Measurements from ENCODE around the gene RNF181.
"Not testable (repeated sequence)": the region's sequence is repeated elsewhere in the genome, so short reads cannot be mapped to it uniquely, and the experiment has no call there.

Gene RNF181

DNA sequence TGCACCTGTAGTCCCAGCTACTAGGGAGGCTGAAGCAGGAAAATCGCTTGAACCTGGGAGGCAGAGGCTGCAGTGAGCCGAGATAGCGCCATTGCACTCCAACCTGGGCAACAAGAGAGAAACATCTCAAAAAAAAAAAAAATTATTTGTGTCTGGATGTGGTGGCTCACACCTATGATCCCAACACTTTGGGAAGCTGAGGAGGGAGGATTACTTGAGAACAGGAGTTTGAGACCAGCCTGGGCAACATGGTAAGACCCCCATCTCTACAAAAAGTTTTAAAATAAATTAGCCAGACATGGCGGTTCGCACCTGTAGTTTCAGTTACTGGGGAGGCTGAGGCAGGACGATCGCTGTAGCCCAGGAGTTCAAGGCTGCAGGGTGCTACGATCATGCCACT, 19.8 kb upstream of the RNF181 start:
- DNase-seq (ENCODE audit: extremely low spot score, insufficient read length, low read depth) (no peak), FAIRE-seq (no peak)

DNA sequence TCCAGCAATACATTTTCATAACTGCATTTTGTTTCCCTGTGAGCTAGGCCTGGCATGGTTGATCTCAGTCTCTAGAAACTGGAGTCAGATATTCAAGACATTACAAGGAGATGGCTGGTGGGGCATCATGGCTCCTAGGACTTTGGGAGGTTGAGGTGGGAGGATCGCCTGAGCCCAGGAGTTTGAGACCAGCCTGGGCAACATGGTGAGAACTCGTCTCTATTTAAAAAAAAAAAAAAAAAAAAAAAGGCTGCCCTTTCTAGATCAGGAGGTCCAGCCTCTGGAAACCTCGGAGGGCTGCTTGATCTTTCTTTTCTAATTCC, 18.5 kb upstream of the RNF181 start:
- DNase-seq (ENCODE audit: extremely low spot score, insufficient read length, low read depth), result no peak
- FAIRE-seq, result no peak

DNA sequence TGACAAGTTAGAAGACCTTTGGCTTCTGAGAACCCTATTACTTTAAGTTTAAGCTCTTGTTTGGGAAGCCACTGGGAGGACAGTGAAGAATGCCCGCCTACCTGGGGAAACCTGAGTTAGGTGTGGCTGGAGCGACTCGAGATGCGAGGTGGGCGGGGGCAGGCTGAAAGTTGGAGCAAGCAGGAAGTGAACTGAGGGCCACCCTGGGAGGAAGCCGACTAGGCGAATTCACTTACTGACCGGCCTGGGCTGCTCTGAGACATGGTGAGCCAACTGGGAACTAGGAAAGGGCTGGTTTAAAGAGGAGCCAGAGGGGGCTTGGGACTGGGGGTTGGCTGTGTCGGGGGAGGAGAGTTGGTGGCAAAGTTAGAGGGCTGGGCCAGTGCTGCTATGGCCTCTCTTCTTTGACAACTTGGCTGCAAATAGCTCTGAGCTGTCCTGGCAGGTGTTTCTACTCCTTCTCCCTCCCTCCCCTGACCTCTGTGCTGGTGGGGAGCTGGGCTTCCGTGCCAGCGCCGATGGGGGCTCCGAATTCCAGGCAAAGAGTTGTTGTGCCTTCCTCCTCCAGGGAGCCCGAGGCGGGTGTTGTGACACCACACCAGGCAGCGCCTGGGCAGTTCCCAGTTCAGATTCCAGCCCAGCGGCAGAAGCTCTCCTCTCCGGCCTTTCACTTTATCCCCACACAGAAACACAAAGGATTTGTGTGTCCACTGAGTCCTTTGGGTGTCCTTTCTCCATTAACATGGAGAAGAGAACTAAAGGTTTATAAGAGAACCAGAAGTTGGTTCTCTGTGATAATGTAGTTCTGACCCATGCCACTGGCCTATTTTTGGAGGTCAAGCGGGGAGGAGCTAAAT, 17.9 kb upstream of the RNF181 start, which contains the start of gene VAMP8:
Gene VAMP8, plus strand, starts transcription at position 201 of the 857 bp plus-strand sequence. Its CDS starts 61 bp downstream, at position 262.
- DNase-seq (ENCODE audit: extremely low spot score, insufficient read length, low read depth) (no peak), FAIRE-seq (peak; percentile 80)

DNA sequence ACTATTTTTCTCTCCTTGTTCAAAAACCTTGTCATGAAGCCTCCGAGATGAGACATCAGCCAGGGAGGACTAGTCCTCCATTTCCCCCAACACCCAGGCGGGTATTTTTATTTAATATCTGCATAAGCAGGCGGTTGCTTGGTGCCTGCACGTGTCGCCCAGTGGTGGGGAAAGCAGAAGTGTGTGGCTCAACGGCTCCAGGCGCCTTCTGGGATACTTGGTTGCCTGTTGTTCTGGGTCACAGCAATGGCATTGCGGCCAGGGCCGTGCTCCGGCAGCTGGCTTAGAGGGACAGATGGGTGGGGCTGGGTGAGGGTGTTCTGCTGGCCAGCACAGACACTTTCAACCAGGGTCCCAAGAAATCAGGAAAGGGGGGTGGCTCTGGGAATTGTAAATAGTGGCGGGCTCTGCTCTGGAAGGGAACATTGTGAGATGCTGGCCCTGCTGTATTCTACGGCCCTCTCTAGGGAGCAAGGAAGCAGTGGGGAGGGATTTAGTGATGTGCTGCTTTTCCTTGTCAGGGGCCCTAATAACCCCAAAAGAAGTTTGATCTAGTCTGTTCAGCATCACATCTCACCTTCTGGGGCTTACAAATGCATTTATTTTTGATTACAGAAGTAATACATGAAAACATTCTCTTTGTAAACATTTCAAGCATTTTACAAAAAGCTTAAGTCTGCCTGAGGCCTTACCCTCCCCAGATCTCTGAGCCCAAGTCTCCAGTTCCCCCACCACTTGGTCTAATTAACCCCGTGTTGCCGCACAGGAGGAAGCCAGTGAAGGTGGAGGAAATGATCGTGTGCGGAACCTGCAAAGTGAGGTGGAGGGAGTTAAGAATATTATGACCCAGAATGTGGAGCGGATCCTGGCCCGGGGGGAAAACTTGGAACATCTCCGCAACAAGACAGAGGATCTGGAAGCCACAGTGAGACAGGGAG, 17.0 kb upstream of the RNF181 start:
- FAIRE-seq, result no peak
- DNase-seq (ENCODE audit: extremely low spot score, insufficient read length, low read depth), result no peak

DNA sequence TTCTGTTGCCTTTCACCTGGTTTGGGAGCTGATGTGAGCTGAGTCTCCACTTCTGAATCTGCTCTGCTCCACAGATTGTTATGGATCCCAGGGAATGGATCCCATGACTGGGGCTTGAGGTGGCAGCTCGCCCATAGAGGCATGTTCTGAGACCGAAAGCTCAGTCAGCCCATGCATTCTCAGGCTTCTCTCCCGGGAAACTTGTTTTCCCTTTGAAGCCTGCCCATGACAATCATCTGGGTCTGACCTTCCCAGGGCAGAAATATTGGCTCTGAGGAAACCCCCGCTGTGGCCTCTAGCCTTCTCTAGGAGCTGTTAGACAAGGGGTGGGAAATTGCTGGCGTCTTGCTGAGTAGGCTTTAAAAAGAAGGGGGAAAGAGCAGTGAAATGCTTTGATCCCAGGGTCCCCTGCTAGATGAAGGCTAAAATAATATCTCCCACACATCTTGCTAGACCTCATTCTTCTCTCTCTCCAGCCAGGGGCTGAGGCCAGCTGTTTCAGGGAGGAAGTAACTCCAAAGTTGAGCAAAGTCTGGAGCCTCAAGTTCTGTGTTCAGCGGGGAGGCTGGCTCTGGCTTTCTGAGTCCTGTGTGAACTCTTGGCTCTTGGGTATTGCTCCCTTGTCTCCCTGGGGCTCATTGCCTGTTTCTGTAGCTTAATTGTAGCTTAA, 16.1 kb upstream of the RNF181 start:
- FAIRE-seq, result no peak
- DNase-seq (ENCODE audit: extremely low spot score, insufficient read length, low read depth), result no peak

DNA sequence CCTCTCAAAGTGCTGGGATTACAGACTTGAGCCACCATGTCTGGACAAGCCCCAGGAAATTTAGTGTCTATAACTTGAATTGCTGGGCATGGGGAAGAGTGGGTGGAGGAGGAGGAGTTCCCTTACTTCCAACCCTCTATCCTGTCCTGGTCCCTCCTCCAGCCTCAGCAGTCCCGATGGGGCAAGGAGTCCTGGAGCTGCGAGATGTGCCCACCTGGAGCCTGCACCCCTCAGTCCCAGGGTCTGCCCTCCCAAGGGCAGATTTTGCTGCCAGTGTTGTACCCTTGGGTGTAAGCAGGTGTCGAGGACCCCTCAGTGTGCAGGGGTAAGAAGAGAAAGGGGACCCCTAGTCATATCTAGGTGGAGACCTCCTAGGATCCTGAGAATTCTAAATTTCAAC, 15.3 kb upstream of the RNF181 start:
- DNase-seq (ENCODE audit: extremely low spot score, insufficient read length, low read depth), result no peak
- no peak for FAIRE-seq

DNA sequence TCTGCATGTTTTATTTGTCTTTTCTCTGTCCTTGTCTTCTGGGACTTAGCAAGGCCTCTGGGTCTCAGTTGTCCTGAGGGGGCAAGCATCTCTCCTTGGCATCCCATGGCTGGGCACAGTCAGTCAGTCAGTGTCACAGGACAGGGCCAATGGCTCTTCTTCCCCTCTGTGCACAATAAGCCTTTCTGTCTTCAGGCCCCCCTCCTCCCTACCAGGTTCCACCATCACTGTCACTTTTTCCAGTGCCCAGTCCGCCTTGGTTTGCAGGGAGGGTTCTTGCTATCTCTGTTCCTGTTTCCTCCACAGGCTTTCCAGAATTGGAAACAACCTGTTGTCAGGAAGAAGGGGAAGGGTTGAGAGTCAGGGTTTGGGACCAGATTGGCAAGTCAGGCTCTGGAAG, 13.1 kb upstream of the RNF181 start:
- FAIRE-seq (no peak), DNase-seq (ENCODE audit: extremely low spot score, insufficient read length, low read depth) (no peak)

DNA sequence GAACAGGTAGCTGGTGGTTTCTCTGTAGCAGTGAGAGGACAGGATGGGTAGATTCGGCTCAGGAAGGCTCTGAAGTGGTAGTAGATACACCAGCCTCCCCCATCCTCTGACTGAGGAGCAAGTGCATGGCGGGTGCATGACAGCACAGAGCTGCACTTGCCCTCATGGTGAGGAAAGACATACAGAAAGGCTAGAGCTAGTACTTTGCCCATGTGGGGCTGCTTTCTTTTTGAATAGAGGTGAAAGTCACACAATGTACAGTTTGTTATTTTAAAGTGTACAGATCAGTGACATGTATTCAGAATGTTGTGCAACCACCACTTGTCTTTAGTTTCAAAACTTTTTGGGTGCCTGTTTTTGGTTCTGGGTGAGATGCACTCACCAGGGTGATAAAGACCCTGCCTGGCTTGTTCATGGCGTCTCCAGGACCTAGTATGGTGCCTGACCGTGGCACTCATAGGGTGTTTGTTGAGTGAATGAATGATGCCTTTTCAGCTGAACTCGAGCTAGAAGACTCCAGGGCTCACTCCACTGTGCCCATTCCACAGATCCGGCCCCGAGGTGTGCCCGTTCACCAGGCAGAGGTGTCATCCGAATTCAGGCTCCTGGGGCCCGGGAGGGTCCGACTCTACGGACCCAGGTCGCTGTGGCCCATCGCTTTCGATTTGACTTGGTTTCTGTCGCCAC, 11.7 kb upstream of the RNF181 start:
- DNase-seq (ENCODE audit: extremely low spot score, insufficient read length, low read depth), result no peak
- no peak for FAIRE-seq

DNA sequence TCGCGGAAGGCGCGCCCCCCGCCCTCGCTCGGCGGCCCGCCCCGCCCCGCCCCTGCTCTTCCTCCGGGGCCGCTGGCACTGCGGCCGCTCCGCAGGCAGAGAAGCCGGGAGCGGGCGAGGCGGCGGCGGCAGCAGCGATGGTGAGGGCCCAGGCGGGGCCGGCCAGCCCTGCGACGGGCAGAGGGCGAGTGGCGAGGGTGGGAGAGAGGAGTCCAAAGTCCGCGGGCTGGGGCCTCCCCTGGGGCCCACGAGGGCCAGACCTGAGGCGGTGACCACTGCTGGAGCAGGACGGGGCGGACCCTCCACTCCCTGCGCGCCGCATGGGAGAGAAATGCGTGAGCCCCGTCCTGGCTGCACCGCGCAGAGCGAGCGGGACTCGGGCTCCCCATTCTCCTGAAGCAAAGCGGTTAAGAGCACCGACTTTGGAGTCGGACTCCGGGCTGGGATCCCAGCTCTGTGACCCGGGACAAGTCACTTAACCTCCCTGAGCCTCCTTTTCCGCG, 11.1 kb upstream of the RNF181 start, which contains the start of gene VAMP5:
Gene VAMP5, plus strand, starts transcription at position 78 of the 503 bp plus-strand sequence. Its CDS starts 60 bp downstream, at position 138.
- FAIRE-seq (no peak), DNase-seq (ENCODE audit: extremely low spot score, insufficient read length, low read depth) (no peak)

DNA sequence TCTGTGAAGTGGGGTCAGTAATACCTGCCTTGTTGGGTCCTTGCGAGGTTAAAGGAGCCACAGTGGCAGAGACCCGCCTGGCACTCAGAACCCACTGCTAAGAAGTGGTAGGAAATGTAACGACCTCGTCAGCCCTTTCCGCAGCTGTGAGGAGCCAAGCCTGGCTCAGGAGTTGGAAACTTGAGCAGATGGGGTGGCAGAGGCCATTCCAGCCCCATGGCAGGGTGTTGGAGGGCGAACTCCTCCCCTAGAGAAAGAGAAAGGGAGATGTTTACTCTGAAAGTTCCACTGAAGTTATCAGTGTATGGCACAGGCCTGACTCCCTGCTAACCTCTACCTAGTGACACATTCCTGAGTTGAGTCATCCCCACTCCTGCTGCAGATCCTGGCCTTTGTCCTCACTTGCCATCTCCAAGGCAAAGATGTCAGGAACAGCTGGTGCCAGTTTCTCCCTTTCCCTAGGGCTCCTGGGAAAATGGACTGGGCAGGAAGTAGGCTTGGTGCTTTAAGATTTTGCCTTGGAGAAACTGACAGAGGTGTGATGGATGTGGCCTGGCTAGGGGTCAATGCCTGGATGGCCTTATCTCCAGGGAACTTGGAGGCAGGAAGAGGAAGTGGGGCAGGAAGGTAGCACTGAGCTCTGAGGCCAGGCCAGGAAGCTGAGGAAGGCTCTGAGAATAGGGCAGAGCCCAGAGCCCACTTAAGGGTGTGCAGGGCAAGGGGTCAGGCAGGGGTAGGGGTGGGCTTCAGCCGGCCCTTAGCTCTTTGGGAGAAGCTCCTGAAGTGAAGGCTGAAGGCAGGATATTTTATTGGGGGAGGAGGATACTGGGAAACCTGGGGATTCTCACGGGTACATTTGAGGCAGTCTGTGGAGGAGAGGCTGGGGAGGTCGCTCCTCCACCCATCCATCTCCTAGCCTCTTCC, 10.4 kb upstream of the RNF181 start:
- DNase-seq (ENCODE audit: extremely low spot score, insufficient read length, low read depth), result no peak
- FAIRE-seq, result no peak

DNA sequence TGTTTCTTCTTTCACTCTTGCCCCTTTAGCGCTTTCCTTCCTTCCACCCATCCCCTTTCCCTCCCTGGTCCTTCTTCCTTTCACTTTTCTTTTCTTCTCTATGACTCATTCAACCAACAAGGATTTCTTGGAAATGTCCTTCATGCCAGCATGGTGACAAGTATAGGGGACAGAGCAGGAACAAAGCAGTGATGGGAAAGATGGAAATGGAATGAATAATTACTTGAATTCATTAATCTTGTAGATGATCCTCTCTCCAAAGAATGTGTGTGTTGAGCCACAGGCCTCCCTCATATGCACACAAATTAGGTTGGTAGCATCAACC, 9.8 kb upstream of the RNF181 start:
- FAIRE-seq, result no peak

DNA sequence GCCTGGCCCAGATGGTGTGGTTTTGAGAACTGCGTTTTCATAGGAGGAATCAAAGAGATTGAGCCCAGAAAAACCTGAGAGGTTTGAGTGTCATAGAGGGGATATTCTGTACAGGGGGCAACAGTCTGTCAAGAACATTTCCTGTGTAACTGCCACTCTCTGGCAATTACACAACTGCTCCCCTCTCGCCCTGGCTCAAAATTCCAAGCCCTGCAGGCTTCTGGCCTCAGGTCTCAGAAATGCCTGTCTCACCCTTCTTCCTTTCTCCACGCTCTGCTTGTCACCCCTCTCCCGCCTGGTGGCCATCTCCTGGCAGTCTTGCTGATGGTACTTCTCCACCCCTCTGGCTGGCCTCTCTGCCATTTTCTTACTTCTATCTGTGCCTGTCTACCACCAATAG, 7.3 kb upstream of the RNF181 start:
- no peak for FAIRE-seq

More for the DNA sequence above, 9.8 kb upstream of the RNF181 start:
- DNase-seq (ENCODE audit: extremely low spot score, insufficient read length, low read depth), result no peak

DNA sequence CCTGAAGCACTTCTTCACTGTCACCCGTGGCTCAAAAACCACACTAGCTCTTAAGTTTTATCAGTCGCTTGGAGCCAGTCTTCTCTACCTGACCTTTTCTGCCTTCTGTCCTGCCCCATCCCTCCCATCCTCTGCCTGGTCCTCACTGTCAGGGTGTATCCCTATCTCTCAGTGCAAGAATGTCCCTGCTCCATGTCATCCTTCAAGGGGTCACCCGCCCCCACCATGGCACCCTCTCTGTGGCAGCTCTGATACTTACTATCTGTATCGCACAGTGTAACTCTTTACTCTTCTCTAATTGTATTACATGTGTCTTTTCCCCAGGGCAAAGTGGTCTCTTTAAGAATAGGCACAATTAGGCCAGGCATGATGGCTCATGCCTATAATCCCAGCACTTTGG, 6.9 kb upstream of the RNF181 start:
- FAIRE-seq, result no peak

More for the DNA sequence above, 7.3 kb upstream of the RNF181 start:
- DNase-seq (ENCODE audit: extremely low spot score, insufficient read length, low read depth), result no peak

DNA sequence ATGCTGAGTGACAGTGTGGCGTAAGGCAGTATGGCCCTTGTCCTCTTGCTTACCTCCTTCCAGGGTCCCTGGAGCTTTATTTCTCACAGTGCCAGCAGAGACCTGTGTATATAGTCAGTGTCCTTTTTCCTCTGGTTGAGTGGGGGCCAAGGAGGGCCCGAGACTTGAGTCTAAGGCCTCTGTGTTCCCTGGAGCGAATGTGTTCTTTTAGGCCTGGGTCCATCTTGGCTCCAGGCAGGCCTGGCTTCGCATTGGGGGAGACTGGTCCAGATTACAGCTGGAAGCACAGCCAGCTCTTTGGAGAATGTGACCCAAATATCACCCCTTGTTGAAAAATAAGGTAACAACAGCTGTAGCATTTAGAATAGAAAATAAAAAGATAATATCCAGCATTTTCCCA, 6.4 kb upstream of the RNF181 start:
- no peak for FAIRE-seq

More for the DNA sequence above, 6.9 kb upstream of the RNF181 start:
- DNase-seq (ENCODE audit: extremely low spot score, insufficient read length, low read depth), result no peak

DNA sequence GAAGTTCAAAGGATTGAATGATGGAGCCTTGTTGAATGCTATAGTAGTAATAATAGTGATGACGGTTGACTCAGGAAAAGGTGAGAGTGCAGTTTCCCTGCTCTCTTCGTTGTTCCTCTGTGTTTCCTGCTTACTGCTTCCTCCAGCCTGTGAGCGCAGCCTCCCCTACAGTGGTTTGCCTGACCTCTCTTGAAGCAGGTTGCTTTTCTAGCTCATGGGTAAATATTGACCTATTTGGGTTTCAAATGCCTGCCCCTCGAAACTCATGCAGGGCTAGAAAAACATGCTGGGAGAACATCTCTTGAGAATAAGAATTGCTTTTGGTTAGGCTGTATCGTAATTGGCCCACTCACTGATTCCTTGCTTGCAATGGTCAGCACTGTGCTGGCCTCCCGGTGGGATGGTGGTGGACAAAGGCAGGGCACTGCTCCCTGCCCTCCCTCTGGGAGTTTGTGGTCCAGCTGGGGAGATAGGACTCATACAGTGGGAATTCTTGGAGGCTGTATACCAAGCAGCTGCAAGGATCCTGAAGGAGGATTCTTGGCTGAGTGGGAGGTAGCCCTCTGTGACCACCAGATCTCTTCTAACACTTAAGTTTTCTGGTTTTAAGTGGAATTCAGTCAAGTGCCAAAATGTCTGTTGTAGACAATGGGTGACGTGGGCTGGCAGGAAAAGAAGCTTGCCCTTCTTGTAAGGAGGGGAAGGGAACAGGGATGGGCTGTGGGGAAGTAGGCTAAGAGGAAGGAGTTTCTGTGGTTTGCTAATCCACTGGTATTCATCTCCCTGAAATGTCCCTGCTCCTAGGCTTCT, 5.4 kb upstream of the RNF181 start:
- FAIRE-seq, result no peak

More for the DNA sequence above, 6.4 kb upstream of the RNF181 start:
- no peak for DNase-seq (ENCODE audit: extremely low spot score, insufficient read length, low read depth)

DNA sequence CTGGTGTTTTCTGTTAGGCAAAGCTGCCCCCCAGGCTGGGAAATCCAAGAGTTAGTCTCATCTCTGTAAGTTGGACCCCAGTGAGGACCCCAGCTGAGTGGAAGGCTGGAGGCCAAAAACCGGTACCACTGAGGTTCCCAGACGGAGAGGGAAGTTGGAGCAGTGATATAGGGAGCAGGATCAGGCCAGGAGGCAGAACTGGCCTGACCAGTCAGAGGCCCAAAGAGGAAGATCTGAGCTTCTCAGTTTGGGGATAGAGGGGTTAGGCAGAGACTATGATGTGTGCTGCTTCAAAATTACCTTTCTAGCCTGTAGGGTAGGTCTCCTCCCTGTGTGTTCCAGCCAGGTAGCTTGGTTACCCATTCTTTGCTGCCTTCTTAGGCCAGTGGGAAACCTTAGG, 4.6 kb upstream of the RNF181 start:
- FAIRE-seq, result no peak
- DNase-seq (ENCODE audit: extremely low spot score, insufficient read length, low read depth), result no peak

More for the DNA sequence above, 5.4 kb upstream of the RNF181 start:
- no peak for DNase-seq (ENCODE audit: extremely low spot score, insufficient read length, low read depth)

DNA sequence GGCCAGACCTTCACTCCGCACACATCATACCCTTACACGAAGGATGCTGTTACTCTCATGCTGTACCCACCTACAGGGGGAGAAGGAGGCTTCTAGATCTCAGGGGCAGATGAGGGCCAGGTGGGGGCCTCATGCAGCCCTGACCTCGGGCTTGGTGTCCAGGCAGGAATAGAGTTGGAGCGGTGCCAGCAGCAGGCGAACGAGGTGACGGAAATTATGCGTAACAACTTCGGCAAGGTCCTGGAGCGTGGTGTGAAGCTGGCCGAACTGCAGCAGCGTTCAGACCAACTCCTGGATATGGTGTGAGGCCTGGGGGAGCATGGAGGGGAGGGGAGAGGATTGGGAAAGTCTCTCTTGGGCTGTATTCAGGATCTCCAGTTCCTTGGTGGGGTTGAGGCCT, 4.0 kb upstream of the RNF181 start:
- no peak for DNase-seq (ENCODE audit: extremely low spot score, insufficient read length, low read depth)
- FAIRE-seq, result no peak

DNA sequence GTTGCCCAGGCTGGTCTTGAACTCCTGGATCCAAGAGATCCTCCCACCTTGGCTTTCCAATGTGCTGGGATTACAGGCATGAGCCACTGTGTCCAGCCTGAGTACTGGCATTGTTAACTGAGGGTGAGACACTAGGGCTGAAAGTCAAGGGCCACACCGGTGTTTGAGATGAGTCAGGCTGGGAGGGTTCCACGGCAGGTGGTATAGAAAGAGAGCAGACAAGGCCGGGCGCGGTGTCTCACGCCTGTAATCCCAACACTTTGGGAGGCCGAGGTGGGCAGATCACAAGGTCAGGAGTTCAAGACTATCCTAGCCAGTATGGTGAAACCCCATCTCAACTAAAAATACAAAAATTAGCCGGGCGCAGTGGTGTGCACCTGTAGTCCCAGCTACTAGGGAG, 3.2 kb upstream of the RNF181 start:
- DNase-seq (ENCODE audit: extremely low spot score, insufficient read length, low read depth); FAIRE-seq: not testable (repeated sequence)

Measured in GM18507 (cell line).